ENCODE data around the gene IL27RA.

The IL27RA gene

DNA sequence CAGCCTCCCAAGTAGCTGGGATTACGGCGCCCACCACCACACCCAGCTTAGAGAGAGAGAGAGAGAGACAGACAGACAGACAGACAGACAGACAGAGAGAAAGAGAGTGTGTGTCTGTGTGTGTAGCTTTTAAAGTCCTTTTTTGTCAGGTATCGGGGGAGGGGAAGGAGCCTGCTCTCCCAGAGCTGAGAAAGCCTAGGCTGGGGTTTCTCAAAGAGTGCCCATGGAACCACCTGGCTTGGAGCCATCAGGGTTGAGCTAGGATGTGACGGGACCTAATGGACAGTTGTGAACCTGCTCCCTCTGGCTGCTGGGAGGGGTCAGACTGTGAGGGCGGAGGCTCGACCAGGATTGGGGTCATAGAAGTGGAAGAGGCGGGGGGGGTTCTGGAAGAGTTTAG lies 42.1 kb upstream of the IL27RA start:
- no peaks in the 10 kb centered on the region for H3K27me3 ChIP-seq (ENCODE audit: control insufficient read depth, insufficient read depth, low read length)

DNA sequence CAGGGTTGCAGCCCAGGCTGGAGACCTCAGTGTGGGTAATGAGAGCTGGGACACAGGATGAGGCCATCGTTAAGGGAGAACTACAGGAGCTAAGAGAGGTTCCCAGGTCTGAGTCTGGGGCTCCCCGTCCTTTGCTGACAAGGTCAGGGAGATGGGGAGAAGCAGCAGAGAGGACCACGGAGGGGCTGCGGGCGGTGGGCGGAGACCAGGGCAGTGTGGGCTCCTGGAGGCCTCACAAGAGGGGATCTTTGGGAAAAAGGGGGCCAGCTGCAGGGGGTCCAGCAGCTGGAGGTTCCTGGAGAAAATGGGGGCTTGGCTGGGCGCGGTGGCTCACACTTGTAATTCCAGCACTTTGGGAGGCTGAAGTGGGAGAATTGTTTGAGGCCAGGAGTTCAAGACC lies 41.5 kb upstream of the IL27RA start:
- Histone ChIP-seq H3K27ac (ENCODE audit: low read depth, low read length) (no peak overlapping the region), H3K4me3 (ENCODE audit: low read depth, low read length) (no peak overlapping the region), H3K4me1 (ENCODE audit: control insufficient read depth, insufficient read depth, low read length) (peaks cover 24% of the 10 kb centered on the region), H3K36me3 (ENCODE audit: control insufficient read depth, insufficient read depth, low read length) (peaks cover 10% of the 10 kb centered on the region), H3K9me3 (ENCODE audit: control insufficient read depth, insufficient read depth, low read length) (no peaks in the 10 kb centered on the region), H3K27me3 (ENCODE audit: control insufficient read depth, insufficient read depth, low read length) (no peaks in the 10 kb centered on the region), H3K9ac (ENCODE audit: low read depth, low read length) (no peak overlapping the region)

More for the DNA sequence above, 42.1 kb upstream of the IL27RA start:
- Histone ChIP-seq H3K9me3 (ENCODE audit: control insufficient read depth, insufficient read depth, low read length) (no peaks in the 10 kb centered on the region), H3K36me3 (ENCODE audit: control insufficient read depth, insufficient read depth, low read length) (peaks cover 10% of the 10 kb centered on the region), H3K4me1 (ENCODE audit: control insufficient read depth, insufficient read depth, low read length) (peaks cover 24% of the 10 kb centered on the region), H3K9ac (ENCODE audit: low read depth, low read length) (no peak overlapping the region), H3K27ac (ENCODE audit: low read depth, low read length) (no peak overlapping the region), H3K4me3 (ENCODE audit: low read depth, low read length) (no peak overlapping the region)

DNA sequence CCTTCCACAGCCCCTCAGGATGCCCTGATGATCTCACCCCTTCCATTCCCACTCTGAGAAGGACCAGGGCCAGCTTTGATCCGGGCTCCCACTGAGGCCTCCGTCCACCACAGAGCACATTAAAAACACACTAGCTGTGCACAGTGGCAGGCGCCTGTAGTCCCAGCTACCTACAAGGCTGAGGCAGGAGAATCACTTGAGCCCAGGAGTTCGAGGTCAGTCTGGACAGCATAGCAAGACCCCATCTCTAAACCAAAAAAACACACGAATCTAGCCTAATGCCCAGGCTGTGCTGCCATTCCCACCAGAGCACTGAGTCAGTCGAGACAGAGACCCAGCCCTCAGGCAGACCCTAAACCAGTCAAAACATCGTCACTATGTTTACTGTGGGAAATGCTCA lies 39.5 kb upstream of the IL27RA start:
- no peak overlapping the region for H3K9ac ChIP-seq (ENCODE audit: low read depth, low read length)
- H3K27ac ChIP-seq (ENCODE audit: low read depth, low read length), result no peak overlapping the region

DNA sequence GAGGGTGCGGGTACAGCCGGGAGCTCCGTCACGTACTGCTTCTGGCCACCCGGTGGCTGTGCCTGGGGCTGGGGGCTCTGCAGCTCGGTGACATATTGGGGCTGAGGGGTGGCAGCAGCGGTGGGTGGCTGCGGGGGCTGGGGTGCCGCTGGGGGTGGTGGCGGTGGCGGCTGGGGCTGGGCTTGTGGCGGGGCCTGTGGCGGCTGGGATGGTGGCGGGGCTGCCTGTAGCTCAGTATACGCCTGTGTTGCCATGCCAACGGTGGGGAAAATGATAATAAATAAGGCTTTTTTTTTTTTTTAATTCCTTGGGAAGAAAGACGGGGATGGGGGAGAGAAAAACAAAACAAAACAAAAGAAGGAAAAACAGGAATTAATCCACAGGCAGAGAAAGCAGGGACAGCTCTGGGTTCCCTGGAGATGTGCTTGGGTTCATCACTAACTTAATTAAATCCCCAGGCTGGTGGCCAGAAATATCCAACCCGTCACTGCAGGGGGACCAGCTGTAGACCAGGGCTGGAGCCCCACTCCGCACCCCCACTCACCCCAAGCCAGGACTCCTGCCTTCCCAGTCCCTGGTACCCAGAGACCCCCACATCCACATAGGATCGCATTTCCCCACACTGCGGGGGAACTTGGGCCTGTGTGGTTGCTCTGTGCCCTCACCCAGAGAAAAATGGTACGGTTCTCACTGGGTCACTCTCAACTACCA lies 37.8 kb upstream of the IL27RA start:
- peaks cover 14% of the 10 kb centered on the region for H3K36me3 ChIP-seq (ENCODE audit: control insufficient read depth, insufficient read depth, low read length)

More for the DNA sequence above, 39.5 kb upstream of the IL27RA start:
- H3K27me3 ChIP-seq (ENCODE audit: control insufficient read depth, insufficient read depth, low read length), result no peaks in the 10 kb centered on the region
- H3K4me3 ChIP-seq (ENCODE audit: low read depth, low read length), result no peak overlapping the region
- H3K36me3 ChIP-seq (ENCODE audit: control insufficient read depth, insufficient read depth, low read length), result peaks cover 11% of the 10 kb centered on the region
- H3K9me3 ChIP-seq (ENCODE audit: control insufficient read depth, insufficient read depth, low read length), result no peaks in the 10 kb centered on the region
- H3K4me1 ChIP-seq (ENCODE audit: control insufficient read depth, insufficient read depth, low read length), result peaks cover 8% of the 10 kb centered on the region

DNA sequence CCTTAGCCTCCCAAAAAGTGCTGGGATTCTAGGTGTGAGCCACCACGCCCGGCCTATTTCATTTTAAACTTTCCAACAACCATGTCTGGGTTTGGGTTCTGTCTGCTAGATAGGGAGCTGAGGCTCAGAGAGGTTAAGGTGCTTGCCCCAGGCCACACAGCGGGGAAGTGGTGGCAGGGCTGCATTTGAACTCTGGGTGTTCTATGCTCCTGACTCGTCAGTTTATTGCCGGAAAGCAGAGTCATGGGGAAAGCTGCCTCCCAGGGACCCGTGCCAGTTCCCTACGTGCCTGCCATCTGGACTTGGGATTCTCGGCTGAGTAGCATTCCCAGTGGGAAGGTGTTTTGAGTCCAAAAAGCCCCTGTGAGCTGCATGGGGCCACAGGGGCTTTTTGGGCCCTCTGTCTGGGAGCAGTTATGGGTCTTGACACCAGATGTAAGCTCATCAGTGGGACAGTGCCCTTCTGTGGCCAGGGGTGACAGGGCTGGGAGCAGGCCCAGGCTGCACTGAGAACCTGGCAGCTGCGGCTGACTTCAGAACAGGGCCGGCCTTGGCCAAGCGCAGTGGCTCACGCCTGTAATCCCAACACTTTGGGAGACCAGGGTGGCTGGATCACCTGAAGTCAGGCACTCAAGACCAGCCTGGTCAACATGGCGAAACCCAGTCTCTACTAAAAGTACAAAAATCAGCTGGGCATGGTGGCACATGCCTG lies 36.4 kb upstream of the IL27RA start:
- H3K4me3 ChIP-seq (ENCODE audit: low read depth, low read length), result no peak overlapping the region
- H3K9ac ChIP-seq (ENCODE audit: low read depth, low read length), result no peak overlapping the region
- no peaks in the 10 kb centered on the region for H3K4me1 ChIP-seq (ENCODE audit: control insufficient read depth, insufficient read depth, low read length)
- no peak overlapping the region for H3K27ac ChIP-seq (ENCODE audit: low read depth, low read length)
- H3K9me3 ChIP-seq (ENCODE audit: control insufficient read depth, insufficient read depth, low read length), result peaks cover 10% of the 10 kb centered on the region
- no peaks in the 10 kb centered on the region for H3K27me3 ChIP-seq (ENCODE audit: control insufficient read depth, insufficient read depth, low read length)
- H3K36me3 ChIP-seq (ENCODE audit: control insufficient read depth, insufficient read depth, low read length), result peaks cover 17% of the 10 kb centered on the region

More for the DNA sequence above, 37.8 kb upstream of the IL27RA start:
- H3K4me3 ChIP-seq (ENCODE audit: low read depth, low read length), result no peak overlapping the region
- no peak overlapping the region for H3K9ac ChIP-seq (ENCODE audit: low read depth, low read length)
- no peaks in the 10 kb centered on the region for H3K4me1 ChIP-seq (ENCODE audit: control insufficient read depth, insufficient read depth, low read length)
- H3K9me3 ChIP-seq (ENCODE audit: control insufficient read depth, insufficient read depth, low read length), result peaks cover 4% of the 10 kb centered on the region
- no peaks in the 10 kb centered on the region for H3K27me3 ChIP-seq (ENCODE audit: control insufficient read depth, insufficient read depth, low read length)
- no peak overlapping the region for H3K27ac ChIP-seq (ENCODE audit: low read depth, low read length)

DNA sequence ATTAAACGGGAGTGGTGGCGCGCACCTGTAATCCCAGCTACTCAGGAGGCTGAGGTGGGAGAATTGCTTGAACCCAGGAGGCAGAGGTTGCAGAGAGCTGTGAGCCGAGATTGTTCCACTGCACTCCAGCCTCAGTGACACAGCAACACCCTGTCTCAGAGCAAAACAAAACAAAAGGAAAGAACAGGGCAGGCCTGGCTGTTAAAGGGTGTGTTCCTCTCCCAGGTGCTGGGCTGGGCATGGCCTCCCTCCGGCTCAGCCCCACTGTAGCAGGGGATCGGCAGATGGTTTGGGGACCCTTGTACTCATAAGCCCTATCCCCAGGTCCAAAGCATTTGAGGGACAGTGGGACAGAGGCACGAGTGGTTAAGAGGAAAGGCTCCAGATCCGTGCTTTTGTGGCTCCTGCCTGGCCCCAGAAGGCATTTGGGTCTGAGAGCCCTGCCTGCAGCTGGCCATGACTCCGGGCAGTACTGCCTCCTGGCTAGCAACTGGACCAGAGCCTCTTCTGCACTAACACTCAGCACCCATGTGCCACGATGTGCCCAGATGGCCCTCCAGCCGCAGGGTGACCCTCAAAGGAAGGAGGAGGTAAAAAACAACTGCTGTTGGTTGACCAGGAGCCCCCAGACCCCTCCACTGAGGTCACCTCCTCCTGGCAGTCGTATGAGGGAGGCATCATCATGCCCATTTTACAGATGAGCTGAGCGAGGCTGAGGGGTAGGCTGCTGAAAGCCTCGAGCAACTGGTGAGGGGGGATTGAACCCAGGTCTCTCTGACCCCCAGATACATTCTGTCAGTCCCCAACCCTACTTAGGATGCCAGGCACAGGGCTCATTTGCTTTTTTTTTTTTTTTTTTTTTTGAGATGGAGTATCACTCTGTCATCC lies 35.4 kb upstream of the IL27RA start:
- no peak overlapping the region for H3K27ac ChIP-seq (ENCODE audit: low read depth, low read length)
- H3K27me3 ChIP-seq (ENCODE audit: control insufficient read depth, insufficient read depth, low read length), result no peaks in the 10 kb centered on the region
- peaks cover 17% of the 10 kb centered on the region for H3K36me3 ChIP-seq (ENCODE audit: control insufficient read depth, insufficient read depth, low read length)
- no peaks in the 10 kb centered on the region for H3K4me1 ChIP-seq (ENCODE audit: control insufficient read depth, insufficient read depth, low read length)
- no peak overlapping the region for H3K9ac ChIP-seq (ENCODE audit: low read depth, low read length)
- no peak overlapping the region for H3K4me3 ChIP-seq (ENCODE audit: low read depth, low read length)
- peaks cover 10% of the 10 kb centered on the region for H3K9me3 ChIP-seq (ENCODE audit: control insufficient read depth, insufficient read depth, low read length)

DNA sequence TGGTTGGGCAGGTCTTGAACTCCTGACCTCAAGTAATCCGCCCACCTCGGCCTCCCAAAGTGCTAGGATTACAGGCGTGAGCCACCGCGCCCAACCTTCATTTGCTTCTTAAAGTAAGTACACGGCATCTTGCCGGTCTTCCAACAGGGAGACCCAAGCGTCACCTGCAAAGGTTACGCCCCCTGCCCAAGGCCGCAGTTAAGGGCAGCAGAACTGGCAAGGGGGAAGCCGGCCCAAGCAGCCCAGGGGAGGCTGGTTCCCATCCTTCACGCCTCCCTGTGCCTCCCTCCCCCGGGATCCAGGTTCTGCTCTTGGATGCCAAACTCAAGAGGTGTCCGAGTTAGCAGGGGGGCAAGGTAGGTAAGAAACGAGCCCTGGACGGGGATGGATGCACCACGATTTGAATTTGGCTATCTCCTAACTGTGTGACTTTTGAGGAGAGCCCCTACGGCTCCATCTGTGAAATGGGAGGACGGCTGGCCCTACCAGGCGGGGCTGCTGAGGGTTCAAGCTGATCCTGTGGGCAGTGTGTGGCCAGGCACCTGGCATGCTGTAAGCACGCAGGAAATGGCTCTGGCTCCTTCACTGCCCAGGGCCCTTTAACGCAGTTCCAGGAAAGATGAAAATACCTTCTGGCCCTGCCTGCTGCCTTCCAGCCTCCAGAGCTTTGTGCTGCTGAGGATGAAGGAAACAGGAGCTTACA lies 34.5 kb upstream of the IL27RA start:
- no peak overlapping the region for H3K9ac ChIP-seq (ENCODE audit: low read depth, low read length)

DNA sequence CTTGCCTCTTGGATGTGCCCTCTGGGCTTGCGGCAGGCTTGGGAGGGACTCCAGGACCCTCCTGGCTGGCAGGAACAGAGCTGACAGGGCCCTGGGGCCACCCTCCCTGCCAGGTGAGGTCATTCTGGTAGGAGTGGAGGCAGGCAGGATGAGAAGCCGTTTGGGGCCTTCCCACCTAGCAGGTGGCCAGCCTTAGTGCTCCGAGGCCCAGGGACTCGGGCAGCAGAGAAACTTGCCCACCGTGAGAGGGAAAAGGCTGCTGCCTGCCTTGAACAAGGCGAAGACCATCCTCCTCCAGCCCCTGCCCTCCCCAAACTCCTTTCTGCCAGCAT lies 34.0 kb upstream of the IL27RA start:
- Histone ChIP-seq H3K9me3 (ENCODE audit: control insufficient read depth, insufficient read depth, low read length) (peaks cover 10% of the 10 kb centered on the region), H3K4me1 (ENCODE audit: control insufficient read depth, insufficient read depth, low read length) (no peaks in the 10 kb centered on the region), H3K27me3 (ENCODE audit: control insufficient read depth, insufficient read depth, low read length) (no peaks in the 10 kb centered on the region), H3K4me3 (ENCODE audit: low read depth, low read length) (no peak overlapping the region), H3K9ac (ENCODE audit: low read depth, low read length) (no peak overlapping the region), H3K36me3 (ENCODE audit: control insufficient read depth, insufficient read depth, low read length) (peaks cover 12% of the 10 kb centered on the region; the same call in 1 of the 2 replicates), H3K27ac (ENCODE audit: low read depth, low read length) (no peak overlapping the region)

More for the DNA sequence above, 34.5 kb upstream of the IL27RA start:
- no peaks in the 10 kb centered on the region for H3K4me1 ChIP-seq (ENCODE audit: control insufficient read depth, insufficient read depth, low read length)
- peaks cover 17% of the 10 kb centered on the region for H3K36me3 ChIP-seq (ENCODE audit: control insufficient read depth, insufficient read depth, low read length)
- no peaks in the 10 kb centered on the region for H3K27me3 ChIP-seq (ENCODE audit: control insufficient read depth, insufficient read depth, low read length)
- no peak overlapping the region for H3K4me3 ChIP-seq (ENCODE audit: low read depth, low read length)
- H3K9me3 ChIP-seq (ENCODE audit: control insufficient read depth, insufficient read depth, low read length), result peaks cover 10% of the 10 kb centered on the region
- H3K27ac ChIP-seq (ENCODE audit: low read depth, low read length), result no peak overlapping the region

DNA sequence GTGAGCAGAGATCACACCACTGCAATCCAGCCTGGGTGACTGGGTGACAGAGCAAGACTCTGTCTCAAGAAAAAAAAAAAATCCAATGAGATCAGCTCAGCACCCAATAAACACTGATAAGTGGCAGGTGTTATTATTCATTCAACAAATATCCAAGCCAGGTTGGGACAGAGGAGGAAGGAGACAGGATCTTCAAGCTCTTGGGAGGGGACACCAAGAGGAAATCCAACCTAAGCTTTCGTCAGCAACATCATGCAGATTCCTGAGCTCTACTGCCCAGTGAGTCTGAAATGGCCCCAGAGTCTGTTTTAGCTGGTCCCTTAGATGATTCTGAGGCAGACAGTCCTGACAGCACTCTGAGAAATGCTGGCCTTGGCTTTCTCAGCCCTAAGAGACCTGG lies 33.1 kb upstream of the IL27RA start:
- no peak overlapping the region for H3K9ac ChIP-seq (ENCODE audit: low read depth, low read length)
- H3K9me3 ChIP-seq (ENCODE audit: control insufficient read depth, insufficient read depth, low read length), result peaks cover 10% of the 10 kb centered on the region
- H3K4me1 ChIP-seq (ENCODE audit: control insufficient read depth, insufficient read depth, low read length), result no peaks in the 10 kb centered on the region
- H3K36me3 ChIP-seq (ENCODE audit: control insufficient read depth, insufficient read depth, low read length), result peaks cover 7% of the 10 kb centered on the region; the same call in 1 of the 2 replicates
- no peaks in the 10 kb centered on the region for H3K27me3 ChIP-seq (ENCODE audit: control insufficient read depth, insufficient read depth, low read length)
- H3K27ac ChIP-seq (ENCODE audit: low read depth, low read length), result no peak overlapping the region
- H3K4me3 ChIP-seq (ENCODE audit: low read depth, low read length), result no peak overlapping the region

DNA sequence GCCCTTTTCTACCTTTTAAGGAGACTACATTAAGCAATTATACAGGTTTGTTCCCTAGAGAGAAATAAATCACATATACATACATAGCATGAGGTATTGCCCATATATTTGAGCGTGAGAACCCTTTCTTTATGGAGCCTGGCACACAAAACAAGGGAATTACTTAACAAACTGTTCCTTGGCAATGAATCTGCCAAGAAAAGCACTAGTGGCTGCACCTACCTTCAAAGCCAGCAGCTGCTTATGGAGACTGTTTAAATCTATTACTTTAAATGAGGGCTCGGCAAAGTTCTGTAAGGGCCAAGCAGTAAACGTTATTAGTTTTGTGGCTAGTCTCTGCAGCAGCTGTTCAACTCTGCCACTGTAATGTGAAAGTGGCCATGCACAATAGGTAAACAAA lies 32.5 kb upstream of the IL27RA start:
- no peaks in the 10 kb centered on the region for H3K4me1 ChIP-seq (ENCODE audit: control insufficient read depth, insufficient read depth, low read length)
- H3K27me3 ChIP-seq (ENCODE audit: control insufficient read depth, insufficient read depth, low read length), result no peaks in the 10 kb centered on the region
- peaks cover 10% of the 10 kb centered on the region for H3K9me3 ChIP-seq (ENCODE audit: control insufficient read depth, insufficient read depth, low read length)
- H3K4me3 ChIP-seq (ENCODE audit: low read depth, low read length), result no peak overlapping the region
- H3K36me3 ChIP-seq (ENCODE audit: control insufficient read depth, insufficient read depth, low read length), result peaks cover 7% of the 10 kb centered on the region; the same call in 1 of the 2 replicates
- H3K27ac ChIP-seq (ENCODE audit: low read depth, low read length), result no peak overlapping the region
- no peak overlapping the region for H3K9ac ChIP-seq (ENCODE audit: low read depth, low read length)

Data from HUES48 (cell line).